Stimulated activated CD8-positive, alpha-beta memory T cell treated with anti-CD3 and anti-CD28 coated beads, Interleukin-7, amount 100 ng/mL, for 4 hours (primary cell): ENCODE results near the gene PI4KB.

Source experiments
- DNase-seq, 2 donors: peaks; one replicate each; pipeline ENCODE4 v3.0.0-alpha.2; 2020; ENCODE audit warnings: low read depth in 2 of 2

Gene PI4KB

DNA sequence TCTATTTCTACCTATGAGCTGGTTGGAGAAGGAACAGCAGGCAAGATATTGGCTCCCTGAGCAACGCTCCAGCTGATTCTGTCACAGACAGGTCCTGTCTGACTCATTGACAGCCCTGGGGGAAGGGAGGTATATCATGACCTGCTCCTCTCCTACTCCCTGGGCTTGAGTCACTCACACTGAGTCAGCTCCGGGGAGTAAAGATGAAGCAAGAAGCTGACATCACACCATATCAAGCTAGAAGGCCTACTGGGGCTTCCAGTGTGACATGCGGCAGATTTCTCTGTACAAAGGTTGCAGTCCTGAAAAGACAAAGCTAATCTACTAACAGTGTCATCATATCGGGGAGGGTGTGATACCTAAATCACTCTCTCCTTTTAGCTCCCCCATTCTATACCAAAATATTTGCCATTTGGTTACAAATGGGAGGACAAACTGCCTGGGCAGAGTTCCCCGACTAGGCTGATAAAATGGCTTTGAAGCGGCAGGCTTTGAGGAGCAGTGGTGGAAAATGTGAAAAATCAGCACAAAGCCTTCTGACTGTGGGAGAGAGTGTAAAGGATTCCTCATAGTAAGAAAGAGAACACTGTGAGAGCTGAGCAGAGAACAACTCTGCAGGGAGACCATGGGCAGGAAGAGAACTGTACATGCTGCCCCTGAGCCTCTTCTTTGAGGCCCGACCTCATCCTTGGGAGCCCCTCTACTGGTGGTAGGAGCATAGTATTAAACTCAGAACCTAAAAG is 15.5 kb downstream of the PI4KB start:
- DNase-seq = peak; percentile 79 to 85

DNA sequence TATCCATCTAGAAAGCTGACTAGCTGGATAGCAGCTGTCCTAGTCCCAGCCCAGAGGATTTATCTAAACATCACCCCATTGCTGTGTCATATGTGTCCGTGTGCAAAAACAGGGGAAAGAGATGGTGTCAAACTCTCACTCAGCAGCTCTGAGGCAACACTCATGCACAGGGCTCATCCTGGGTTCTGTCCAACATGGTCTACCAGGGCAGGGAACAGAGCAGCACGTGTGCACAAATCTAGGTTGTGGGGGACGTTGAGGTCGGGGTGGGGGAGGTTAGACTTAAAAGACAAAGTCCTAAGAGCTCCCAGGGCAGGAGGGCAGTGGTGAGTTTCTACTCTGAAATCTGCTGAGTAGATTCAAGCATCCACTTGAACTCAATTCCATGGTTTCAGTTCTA is 16.2 kb downstream of the PI4KB start:
- DNase-seq = no peak

DNA sequence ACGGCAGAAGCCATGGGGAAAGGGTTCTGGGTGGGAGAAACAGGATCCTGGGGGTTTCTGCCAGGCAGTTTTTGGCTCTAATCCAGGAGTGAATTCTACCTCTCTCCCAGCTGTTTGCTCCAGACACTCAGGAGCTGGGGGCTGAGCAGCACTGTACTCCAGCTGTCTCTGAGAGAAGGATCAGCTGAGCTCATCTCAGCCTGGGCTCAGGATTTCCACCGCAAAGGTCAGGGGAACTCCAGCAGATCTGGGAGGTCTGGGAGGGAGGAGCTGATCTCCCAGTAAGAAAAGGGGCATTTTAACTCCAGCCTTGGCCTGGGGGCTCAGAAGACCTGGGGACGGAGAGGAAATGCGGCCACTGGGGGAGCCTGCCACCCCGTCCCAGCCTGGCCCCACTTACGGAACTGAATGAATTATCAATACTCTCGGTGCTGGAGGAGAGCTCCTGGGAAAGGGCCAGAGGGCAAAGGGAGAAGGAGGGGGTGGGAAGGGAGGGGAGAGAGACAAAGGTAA is 17.3 kb downstream of the PI4KB start:
- DNase-seq = no peak

DNA sequence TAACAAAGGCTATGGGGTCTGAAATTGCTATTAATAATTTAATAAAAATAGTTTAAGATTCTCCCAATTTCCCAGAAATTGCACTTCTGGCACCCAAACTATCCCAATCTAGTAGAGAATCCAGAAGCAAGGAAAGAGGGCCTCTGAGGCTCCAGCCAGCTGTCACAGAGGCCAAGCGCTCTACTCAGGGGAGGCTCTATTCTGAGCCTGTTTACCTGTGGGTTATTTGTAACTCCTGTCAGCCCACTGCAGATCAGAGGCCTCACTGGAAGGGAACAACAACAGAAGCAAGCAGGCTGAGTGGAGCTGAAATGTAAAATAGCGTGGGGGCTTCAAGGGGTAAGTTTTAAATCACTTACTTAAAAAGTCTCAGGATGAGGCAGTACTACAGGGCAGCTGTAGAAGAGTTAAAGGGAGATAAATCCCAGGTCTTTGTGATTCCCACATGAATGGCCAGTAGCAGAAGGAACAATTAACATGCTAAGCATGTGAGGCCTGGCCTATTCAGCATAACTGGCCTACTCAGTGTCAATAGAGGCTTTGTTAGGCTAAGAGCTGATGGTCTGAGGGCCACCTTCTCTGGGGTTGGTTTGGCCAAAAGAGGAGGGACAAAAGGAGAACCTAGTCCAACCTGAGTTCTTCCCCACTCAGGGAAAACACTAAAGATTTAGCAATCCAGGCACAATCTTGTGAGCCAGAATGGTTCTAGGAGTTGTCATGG is 32.3 kb downstream of the PI4KB start:
- DNase-seq = no peak

DNA sequence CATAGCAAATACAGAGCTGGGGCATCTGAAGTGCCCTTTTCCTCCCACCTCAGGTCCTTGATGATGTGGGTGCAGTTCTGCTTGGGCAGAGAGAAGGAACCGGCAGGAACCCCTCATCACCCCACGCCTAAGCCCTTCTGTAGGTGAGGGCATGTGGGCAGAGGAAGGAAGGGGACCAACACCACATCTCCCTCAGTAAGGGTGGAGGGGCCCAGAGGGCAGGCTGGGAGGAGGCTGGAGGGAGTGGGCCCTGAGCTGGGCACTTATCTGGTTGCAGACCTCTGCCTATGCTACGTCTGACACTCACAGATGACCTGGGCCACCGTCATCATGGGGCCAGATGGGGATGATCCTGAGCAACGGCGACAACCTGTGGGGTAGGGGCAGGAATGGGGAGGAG is 34.1 kb downstream of the PI4KB start:
- no peak for DNase-seq

DNA sequence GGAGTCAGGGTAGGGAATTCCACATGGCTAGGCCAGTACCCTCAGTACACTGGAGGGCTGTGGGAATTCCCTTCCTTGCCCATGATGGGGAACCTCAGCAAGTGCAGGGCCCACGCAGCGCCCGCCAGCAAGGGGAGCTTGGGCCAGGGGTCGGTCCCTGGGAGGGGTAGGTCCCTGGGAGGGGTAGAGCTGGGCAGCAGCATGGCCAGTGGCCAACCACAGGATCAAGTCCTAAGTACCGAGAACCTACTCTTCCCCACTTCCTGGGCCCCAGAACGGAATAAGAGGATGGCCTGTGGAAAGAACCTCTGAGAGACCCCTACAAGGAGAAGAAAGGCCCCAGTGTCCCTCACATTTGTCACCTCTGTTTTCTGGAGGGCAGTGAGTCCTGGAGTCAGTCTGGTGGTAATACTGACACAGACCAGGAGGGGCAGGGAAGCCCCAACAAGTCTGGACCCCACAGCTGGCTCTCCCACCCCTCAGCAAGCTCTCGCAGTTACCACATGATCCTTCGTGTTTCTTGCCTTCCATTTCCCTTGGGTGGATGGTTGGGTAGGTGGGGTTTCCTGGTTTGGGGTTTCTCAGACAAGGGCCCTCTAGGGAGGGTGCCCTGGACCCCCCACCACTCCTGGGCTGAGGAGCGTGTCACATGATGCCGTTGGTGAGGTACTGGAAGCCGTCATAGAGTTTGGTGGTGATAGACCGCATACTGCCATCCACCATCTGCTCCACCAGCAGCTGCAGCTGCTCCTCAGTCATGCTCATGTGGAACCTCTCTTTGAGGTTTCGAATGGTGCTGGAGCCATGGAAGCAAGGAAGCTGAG is 34.8 kb downstream of the PI4KB start:
- DNase-seq = no peak

DNA sequence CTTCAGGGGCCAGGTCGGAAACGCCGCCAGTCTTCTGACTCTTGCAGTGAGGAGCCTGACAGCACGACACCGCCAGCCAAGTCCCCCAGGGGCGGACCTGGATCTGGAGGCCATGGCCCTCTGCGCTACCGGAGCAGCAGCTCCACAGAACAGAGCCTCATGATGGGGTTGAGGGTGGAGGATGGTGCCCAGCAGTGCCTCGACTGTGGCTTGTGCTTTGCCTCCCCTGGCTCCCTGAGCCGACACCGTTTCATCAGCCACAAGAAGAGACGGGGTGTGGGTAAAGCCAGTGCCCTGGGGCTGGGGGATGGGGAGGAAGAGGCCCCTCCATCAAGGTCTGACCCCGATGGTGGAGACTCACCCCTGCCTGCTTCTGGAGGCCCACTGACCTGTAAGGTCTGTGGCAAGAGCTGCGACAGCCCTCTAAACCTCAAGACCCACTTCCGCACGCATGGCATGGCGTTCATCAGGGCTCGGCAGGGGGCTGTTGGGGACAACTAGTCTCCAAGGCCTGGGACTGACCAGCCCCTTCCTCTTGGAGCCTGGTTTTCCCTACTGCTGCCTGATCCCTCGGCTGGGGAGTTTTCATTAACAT is 36.4 kb downstream of the PI4KB start:
- no peak for DNase-seq

DNA sequence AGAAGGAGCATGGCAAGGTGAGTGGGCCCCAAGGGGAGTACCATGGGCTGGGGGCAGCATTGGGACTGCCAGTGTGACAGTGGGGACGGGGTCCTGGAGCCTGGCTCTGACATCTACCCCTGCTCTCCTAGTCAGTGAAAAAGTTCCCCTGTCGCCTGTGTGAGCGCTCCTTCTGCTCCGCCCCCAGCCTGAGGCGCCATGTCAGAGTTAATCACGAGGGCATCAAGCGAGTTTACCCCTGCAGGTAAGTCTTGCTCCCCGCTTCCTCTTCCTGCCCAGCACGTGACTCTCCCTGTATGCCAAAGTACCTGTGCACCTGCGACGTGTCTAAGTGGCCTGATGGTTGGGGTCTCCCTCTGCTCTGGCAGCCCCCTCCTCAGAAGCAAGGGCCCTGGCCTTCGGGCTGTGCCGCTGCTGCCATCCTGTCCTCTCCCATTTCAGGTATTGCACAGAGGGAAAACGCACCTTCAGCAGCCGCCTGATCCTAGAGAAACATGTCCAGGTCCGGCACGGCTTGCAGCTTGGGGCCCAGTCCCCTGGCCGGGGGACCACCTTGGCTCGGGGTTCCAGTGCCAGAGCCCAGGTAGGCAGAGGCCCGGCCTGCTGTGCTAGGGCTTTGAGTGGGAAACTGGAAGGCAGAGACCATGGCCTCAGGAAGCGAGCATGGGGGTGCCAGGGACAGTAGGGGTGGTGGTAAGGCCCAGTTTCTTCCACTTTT is 37.1 kb downstream of the PI4KB start:
- DNase-seq = no peak

DNA sequence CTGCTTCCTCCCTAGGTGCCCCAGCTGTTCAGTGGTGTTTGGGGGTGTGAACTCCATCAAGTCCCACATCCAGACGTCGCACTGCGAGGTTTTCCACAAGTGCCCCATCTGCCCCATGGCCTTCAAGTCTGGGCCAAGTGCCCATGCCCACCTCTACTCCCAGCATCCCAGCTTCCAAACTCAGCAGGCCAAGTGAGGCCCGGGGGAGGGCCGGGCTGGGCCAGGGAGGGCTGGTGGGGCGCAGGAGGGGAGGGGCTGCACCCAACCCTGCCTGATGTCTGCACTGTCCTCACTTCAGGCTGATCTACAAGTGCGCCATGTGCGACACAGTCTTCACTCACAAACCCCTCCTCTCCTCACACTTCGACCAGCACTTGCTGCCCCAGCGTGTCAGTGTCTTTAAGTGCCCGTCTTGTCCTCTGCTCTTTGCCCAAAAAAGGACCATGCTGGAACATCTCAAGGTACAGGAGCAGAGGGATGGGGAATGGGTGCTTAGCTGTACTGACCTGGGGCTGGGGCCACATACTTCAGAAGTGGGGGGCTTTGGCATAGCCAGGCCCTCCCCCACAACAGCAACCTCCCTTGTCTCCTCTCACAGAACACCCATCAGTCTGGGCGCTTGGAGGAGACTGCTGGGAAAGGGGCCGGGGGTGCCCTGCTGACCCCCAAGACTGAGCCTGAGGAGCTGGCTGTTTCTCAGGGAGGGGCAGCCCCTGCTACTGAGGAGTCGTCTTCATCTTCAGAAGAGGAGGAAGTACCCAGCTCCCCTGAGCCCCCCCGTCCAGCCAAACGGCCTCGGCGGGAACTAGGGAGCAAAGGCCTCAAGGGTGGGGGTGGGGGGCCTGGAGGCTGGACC is 37.9 kb downstream of the PI4KB start:
- no peak for DNase-seq

DNA sequence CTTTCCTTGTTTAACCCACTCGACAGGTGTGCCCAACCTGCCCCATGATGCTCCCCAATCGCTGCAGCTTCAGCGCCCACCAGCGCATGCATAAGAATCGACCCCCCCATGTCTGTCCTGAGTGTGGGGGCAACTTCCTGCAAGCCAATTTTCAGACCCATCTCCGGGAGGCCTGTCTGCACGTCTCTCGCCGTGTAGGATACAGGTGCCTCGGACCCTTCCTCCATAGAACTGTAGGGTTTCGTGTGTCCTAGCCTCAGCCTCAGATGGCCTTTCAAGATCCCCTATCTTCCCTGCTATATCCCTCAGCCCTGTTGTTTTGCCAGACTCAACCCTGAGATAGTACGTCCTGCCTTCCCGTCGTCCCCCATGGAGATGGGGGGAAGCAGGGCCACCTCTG is 38.7 kb downstream of the PI4KB start:
- DNase-seq = no peak

DNA sequence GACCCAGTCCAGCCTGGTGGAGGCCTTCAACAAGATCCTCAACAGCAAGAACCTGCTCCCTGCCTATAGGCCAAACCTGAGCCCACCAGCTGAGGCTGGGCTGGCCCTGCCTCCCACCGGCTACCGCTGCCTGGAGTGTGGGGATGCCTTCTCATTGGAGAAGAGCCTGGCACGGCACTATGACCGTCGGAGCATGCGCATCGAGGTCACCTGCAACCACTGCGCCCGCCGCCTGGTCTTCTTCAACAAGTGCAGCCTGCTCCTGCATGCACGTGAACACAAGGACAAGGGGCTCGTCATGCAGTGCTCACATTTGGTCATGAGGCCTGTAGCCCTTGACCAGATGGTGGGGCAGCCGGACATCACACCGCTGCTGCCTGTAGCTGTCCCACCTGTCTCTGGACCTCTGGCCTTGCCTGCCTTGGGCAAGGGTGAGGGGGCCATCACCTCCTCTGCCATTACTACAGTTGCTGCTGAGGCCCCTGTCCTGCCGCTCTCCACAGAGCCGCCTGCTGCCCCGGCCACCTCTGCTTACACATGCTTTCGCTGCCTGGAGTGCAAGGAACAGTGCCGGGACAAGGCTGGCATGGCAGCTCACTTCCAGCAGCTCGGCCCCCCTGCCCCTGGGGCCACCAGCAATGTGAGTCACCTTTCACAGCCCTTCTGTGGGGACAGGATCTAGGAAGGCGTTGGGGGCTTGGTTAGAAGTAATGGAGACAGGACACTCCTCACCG is 39.3 kb downstream of the PI4KB start:
- DNase-seq = no peak

DNA sequence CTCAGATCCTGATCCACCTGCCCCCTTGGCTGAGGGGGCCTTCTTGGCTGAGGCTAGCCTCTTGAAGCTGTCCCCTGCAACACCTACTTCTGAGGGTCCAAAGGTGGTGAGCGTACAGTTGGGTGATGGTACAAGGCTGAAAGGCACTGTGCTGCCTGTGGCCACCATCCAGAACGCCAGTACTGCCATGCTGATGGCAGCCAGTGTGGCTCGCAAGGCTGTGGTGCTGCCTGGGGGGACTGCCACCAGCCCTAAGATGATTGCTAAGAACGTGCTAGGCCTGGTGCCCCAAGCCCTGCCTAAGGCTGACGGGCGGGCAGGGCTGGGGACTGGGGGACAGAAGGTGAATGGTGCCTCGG is 39.9 kb downstream of the PI4KB start:
- no peak for DNase-seq

DNA sequence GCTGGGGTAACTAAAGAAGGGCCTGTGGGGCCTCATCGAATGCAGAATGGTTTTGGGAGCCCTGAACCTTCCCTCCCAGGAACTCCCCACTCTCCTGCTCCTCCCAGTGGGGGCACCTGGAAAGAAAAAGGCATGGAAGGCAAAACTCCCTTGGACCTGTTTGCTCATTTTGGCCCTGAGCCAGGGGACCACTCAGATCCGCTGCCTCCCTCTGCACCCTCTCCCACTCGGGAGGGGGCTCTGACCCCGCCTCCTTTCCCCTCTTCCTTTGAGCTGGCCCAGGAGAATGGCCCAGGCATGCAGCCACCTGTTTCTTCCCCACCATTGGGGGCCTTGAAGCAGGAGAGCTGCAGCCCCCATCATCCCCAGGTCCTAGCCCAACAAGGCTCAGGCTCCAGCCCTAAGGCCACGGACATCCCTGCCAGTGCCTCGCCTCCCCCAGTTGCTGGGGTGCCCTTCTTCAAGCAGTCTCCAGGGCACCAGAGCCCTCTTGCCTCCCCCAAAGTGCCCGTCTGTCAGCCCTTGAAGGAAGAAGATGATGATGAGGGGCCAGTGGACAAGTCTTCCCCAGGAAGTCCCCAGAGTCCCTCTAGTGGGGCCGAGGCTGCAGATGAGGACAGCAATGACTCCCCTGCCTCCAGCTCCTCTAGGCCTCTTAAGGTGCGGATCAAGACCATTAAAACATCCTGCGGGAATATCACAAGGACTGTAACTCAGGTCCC is 40.4 kb downstream of the PI4KB start:
- no peak for DNase-seq

DNA sequence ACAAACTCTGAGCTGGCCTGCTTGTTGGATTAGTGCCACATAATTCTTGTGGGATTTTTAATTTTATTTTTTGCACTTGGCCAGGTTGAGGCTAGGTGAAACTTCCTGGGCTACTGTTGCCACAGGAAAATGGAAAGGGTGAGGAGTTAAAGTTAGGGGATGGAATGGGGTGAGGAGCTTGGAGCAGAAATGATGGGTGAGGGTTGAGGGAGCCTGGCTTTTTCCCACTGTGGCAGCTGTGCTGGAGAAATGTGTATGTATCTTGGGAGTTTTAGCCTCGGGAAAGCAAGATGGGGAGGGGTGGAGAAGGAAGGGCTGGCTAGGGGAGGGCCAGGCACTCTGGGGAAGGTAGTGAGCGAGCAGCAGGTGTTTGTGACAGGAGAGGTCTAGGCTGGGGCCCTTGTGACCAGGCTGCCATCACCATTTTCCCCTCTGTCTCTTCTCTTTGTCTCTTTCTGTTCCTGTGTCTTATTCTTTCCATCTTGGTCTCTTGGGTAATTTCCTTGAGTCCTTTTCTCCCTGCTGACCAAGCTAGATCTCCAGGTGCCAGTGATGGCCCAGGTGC is 43.1 kb downstream of the PI4KB start:
- no peak for DNase-seq

DNA sequence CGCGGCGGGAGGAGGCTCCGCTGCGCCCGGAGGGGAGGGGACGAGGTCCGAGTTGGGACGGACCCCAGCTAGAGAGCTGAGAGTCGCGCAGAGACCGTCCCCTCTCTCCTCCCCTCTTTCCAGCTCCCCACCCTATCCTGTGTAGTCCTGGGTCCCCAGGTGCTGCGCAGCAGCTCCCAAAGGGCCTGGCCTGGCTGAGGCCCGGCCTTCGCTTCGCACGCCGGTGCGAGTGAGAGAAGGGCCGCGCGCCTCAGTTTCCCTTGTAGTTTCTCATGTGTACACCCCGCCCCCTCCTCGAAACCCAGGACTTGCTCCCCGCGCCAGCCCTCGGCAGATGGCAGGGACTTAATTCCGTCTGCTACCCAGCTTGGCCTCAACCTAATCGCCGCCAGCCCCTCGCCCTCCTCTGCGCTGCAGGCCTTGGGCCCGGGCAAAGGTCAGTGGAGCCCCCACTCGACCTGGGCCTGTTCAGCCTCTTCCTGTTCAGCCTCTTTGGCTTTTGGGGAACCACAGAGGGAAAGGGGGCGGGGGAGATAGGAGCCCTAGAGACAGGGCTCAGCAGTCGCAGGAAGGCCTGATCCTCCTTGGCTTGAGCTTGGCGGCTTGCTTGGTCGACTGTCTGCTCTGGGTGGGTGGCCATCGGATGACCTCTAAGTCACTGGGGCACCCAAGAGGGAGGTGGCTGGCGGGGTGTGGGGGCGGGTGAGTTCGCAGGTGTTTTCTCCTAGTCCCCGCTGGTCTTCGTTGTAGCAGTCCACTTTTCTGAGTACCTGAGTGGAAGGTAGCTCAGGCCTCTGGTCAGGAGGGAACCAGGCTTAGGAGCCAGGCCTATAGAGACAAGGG is 44.1 kb downstream of the PI4KB start:
- no peak for DNase-seq

DNA sequence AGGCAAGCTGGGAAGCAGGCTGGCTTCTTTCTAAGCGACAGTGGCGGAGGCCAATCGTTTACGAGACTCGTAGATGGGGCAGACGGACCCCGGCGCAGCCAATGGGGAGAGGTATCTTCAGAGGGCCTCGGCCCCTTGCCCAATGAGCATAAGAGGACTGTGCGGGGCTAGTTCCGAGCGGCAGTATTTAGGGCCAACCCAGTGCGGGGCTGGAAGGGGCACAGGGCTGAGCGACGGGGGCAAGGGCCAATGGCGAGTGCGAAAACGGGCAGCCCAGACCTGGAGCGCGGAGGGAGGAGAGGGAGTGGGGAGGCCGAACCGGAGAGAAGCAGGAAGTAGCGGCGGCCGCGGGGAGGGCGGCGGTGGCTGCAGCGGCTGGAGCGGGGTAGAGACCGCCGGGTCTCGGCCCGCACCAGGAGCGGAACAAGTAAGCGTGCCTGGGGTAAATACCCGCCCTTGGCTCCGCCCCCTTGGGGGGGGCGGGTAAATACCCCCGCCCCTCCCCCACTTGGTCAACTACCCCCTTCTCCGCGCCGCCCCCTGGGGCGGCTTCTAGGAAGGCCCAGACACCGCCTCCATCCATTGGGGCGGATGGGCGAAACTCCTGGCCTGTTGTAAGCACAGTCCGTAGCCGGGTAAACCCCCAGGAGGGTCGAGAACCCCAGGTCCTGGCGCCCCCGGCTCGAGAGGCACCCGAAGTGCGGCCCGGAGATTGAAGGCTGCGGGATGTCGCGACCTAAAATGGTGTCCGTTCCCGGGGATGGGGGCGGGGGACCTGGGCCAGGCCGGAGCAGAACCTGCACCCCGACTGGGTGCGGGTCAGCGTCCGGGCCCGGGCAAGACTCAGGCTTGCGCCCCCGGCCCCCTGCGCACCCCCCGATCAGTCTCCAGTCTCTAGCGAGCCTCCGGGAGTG is 45.0 kb downstream of the PI4KB start, which contains the start of gene ZNF687:
TSS of gene ZNF687 (plus strand) at position 331 of the 914 bp plus-strand sequence. CDS start 3,993 bp downstream, outside the sequence.
- peak; percentile 95 to 98 for DNase-seq
